GM12878 (cell line): Measurements from ENCODE around the gene PPT2. TPM values are rescaled to one million over a fixed set of nuclear protein-coding genes. Genes with fewer than 3 reads are reported as not detected.

Experiments
- ATAC-seq: fragments of 200-7000 bp; cut with Tn5 transposase; 3 replicates; pipeline ENCODE4 v1.9.1; 2020; ENCODE audit warnings: mild to moderate bottlenecking, moderate library complexity
- BruUV-seq: library from RNA; stranded (reverse); fragments of 400-500 nt; replicated peaks from 2 replicates; lab custom pipeline; 2021; lab: Mats Ljungman, UMichigan
- CTCF ChIA-PET: fragments of 300-600 bp; sonication (Branson Sonifier 250); formaldehyde crosslinking; extraction: SDS; loops from one replicate; lab custom pipeline; 2021; ENCODE audit warnings: inconsistent platforms; lab: Yijun Ruan, JAX
- POLR2A ChIA-PET: fragments of 350-600 bp; formaldehyde crosslinking; extraction: SDS; loops from one replicate; lab custom pipeline; 2021; ENCODE audit warnings: inconsistent platforms; lab: Charles Lee
- RAD21 ChIA-PET: fragments of 300-600 bp; sonication (Branson Sonifier 250); formaldehyde crosslinking; loops from one replicate; lab custom pipeline; 2023; ENCODE audit warnings: antibody characterized with exemption; ENCODE audit not compliant: unreplicated experiment; lab: Charles Lee
- SMC1A ChIA-PET: fragments of 300-600 bp; sonication (Branson Sonifier 250); formaldehyde crosslinking; loops from one replicate; lab custom pipeline; 2023; ENCODE audit not compliant: unreplicated experiment, uncharacterized antibody; lab: Charles Lee
- DNase-seq: peaks from one replicate; pipeline ENCODE4 v3.0.0-alpha.2; 2011; ENCODE audit warnings: low read depth, low spot score
- FAIRE-seq: peaks from 3 replicates; lab custom pipeline; 2011; peaks lifted over from hg19 to GRCh38; lab: Jason Lieb, UNC
- H2AFZ ChIP-seq: 2 replicates; pipeline ENCODE4 v1.6.0; 2011; ENCODE audit warnings: low read depth, low read length, control low read depth; ENCODE audit not compliant: control insufficient read depth
- H3K27ac ChIP-seq: 2 replicates; pipeline ENCODE4 v1.5.1; 2011; ENCODE audit warnings: control low read depth; ENCODE audit not compliant: control insufficient read depth, insufficient read depth
- H3K27me3 ChIP-seq, 2 experiments: replicated peaks in 1 of 2; 2 replicates each; pipeline versions ENCODE4 v1.6.0 to v1.6.1; 2011; ENCODE audit warnings: low read length in 1 of 2; ENCODE audit not compliant: control insufficient read depth in 2 of 2, insufficient read depth in 2 of 2
- H3K36me3 ChIP-seq, 2 experiments: 2 replicates each; pipeline ENCODE4 v1.5.1; 2011; ENCODE audit warnings: low read length in 1 of 2; ENCODE audit not compliant: control insufficient read depth in 2 of 2, insufficient read depth in 2 of 2
- H3K4me1 ChIP-seq: 2 replicates; pipeline ENCODE4 v1.6.1; 2011; ENCODE audit warnings: mild to moderate bottlenecking, low read length, moderate library complexity, mixed read lengths; ENCODE audit not compliant: control insufficient read depth, insufficient read depth
- H3K4me2 ChIP-seq: 2 replicates; pipeline ENCODE4 v1.6.0; 2011; ENCODE audit warnings: control low read depth; ENCODE audit not compliant: control insufficient read depth, insufficient read depth
- H3K4me3 ChIP-seq: fragments of 200-600 bp; sonication (generic); 2 replicates; pipeline ENCODE4 v1.5.1; 2016
- H3K79me2 ChIP-seq: 2 replicates; pipeline ENCODE4 v1.6.0; 2011; ENCODE audit warnings: low read length; ENCODE audit not compliant: control insufficient read depth, insufficient read depth
- H3K9ac ChIP-seq: 2 replicates; pipeline ENCODE4 v1.8.0; 2011; ENCODE audit warnings: low read length, control low read depth, mixed read lengths; ENCODE audit not compliant: control insufficient read depth, insufficient read depth
- H3K9me3 ChIP-seq: replicated peaks from 3 replicates; pipeline ENCODE4 v1.5.1; 2011; ENCODE audit warnings: mild to moderate bottlenecking, low read length; ENCODE audit not compliant: control insufficient read depth, insufficient read depth
- H4K20me1 ChIP-seq: 2 replicates; pipeline ENCODE4 v1.6.0; 2011; ENCODE audit not compliant: control insufficient read depth, insufficient read depth
- ATF7 ChIP-seq: fragments of 450-650 bp; IDR thresholded peaks from 2 replicates; pipeline ENCODE4 v1.6.1; 2016; ENCODE audit warnings: low read depth, mild to moderate bottlenecking
- CEBPZ ChIP-seq: fragments of 150-350 bp; IDR thresholded peaks from 2 replicates; pipeline ENCODE4 v1.6.1; 2016; ENCODE audit warnings: low read depth, low read length
- EED ChIP-seq: sonication (generic); IDR thresholded peaks from 2 replicates; pipeline ENCODE4 v1.6.1; 2016; ENCODE audit warnings: antibody characterized with exemption, low read depth
- FOS ChIP-seq: IDR thresholded peaks from 3 replicates; pipeline ENCODE4 v1.6.1; 2011; ENCODE audit warnings: borderline replicate concordance; ENCODE audit not compliant: insufficient read length; ENCODE audit errors: extremely low read depth
- HCFC1 ChIP-seq: fragments of 150-350 bp; IDR thresholded peaks from 2 replicates; pipeline ENCODE4 v1.6.1; 2014; ENCODE audit warnings: low read length
- IRF3 ChIP-seq: fragments of 450-650 bp; IDR thresholded peaks from 2 replicates; pipeline ENCODE4 v1.6.1; 2014; ENCODE audit warnings: mild to moderate bottlenecking
- NFXL1 ChIP-seq: fragments of 450-650 bp; IDR thresholded peaks from 2 replicates; pipeline ENCODE4 v1.6.1; 2017; ENCODE audit warnings: antibody characterized with exemption, mild to moderate bottlenecking, borderline replicate concordance
- NRF1 ChIP-seq: conservative IDR thresholded peaks from 2 replicates; pipeline ENCODE4 v1.6.1; 2011; ENCODE audit warnings: mild to moderate bottlenecking, low read depth, low read length, improper control_type of control experiment
- PML ChIP-seq: IDR thresholded peaks from 2 replicates; pipeline ENCODE4 v1.6.1; 2012; ENCODE audit warnings: low read length, inconsistent platforms
- SMAD1 ChIP-seq: fragments of 450-650 bp; IDR thresholded peaks from 2 replicates; pipeline ENCODE4 v1.6.1; 2018; ENCODE audit warnings: mild to moderate bottlenecking, low read depth; ENCODE audit not compliant: partially characterized antibody
- ZNF24 ChIP-seq: fragments of 450-650 bp; IDR thresholded peaks from 2 replicates; pipeline ENCODE4 v1.6.1; 2017; ENCODE audit warnings: antibody characterized with exemption, mild to moderate bottlenecking
- WGBS: methylation state at CpG from one replicate; pipeline ENCODE4 v1.1.6; 2016; ENCODE audit warnings: low lambda C conversion rate; ENCODE audit not compliant: insufficient replicate concordance, insufficient coverage; ENCODE audit errors: missing lambda C conversion rate; 5-methylcytosine and 5-hydroxymethylcytosine counted together
- in situ Hi-C: fragments of 300-500 bp; cut with MboI; formaldehyde crosslinking; loops from 9 replicates; pipeline ENCODE4 v1.14.3; 2018; ENCODE audit warnings: mixed read lengths
- intact Hi-C: fragments of 100-400 bp; cut with micrococcal nuclease; formaldehyde crosslinking; loops from one replicate; pipeline ENCODE4 v1.14.2; 2022; ENCODE audit not compliant: unreplicated experiment
- polyA plus RNA-seq, 11 experiments: library from polyadenylated mRNA; depleted of rRNA in 4 of 11; unstranded in 6 of 11; stranded (reverse) in 5 of 11; fragments of >200 nt; fragmentation: Nextera tagmentation in 4 of 11; fragmentation: Illumina TruSeq in 1 of 11; extraction: Ambion mirVana in 4 of 11; extraction: Trizol in 1 of 11; gene quantifications; 1 replicate in 1 of 11; 2 replicates in 10 of 11; pipeline versions ENCODE4 v1.2.1 to v1.2.3, GENCODE V29; 2011 to 2016; ENCODE audit warnings: inconsistent platforms in 2 of 11, missing spikeins in 2 of 11, low read depth in 1 of 11
- total RNA-seq, 4 experiments: library from RNA; depleted of rRNA in 3 of 4; stranded (reverse); fragments of >200 nt in 3 of 4; fragmentation: Illumina TruSeq in 1 of 4; extraction: Trizol in 1 of 4; gene quantifications; 2 replicates each; pipeline versions ENCODE4 v1.2.1 to v1.2.3, GENCODE V29; 2013 to 2021
- TF ChIP-seq, protein P1 (sequence below): fragments of 450-650 bp; conservative IDR thresholded peaks from 2 replicates; pipeline ENCODE4 v1.6.1; 2017; ENCODE audit warnings: mild to moderate bottlenecking, moderate library complexity
- TF ChIP-seq, protein P2 (sequence below): IDR thresholded peaks from 2 replicates; pipeline ENCODE4 v1.6.1; 2011; ENCODE audit warnings: borderline replicate concordance, low read depth, mild to moderate bottlenecking, moderate library complexity, mixed read lengths, low read length; ENCODE audit not compliant: insufficient read depth; ENCODE audit errors: extremely low read length
- TF ChIP-seq, protein P3 (sequence below): fragments of 450-650 bp; IDR thresholded peaks from 2 replicates; pipeline ENCODE4 v1.6.1; 2016; ENCODE audit warnings: mild to moderate bottlenecking

The PPT2 gene
- total and polyA plus RNA-seq, 10 of the 15 experiments (the other 5 are each of a cell fraction or from before 2014, with no cell fraction given): 1.3 to 25.5 (median 5.5) TPM

DNA sequence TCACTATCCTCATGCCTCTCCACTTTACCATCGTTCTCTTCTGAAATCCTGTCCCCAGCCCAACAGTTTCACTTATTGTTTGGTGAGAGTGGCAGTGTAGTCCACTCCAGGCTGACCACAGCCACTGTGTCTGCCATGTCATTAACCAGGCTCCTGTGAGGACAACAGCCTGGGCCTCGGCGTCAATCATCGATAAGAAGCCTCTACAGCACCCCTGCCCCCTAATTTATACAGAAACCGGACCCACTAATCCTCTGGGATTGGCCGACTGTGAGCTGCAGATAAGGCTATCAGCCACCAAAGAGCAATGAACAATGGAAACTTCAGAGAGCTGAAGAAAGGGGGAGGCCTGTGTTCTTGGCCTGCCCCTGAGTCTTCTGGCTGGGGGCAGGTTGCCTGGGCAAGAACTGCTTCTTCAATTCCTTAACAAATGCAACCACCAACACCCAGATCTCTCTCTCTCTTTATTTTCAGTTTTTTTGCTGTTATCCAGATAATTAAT, 13.9 kb downstream of the PPT2 start:
- no peaks in the 10 kb centered on the region for H3K27me3 ChIP-seq
- RAD21 ChIA-PET: no interaction called here
- POLR2A ChIA-PET: no interaction called here
- H3K9me3 ChIP-seq: no peaks in the 10 kb centered on the region
- intact Hi-C loops: no loop called here
- H2AFZ ChIP-seq: no peak overlapping the region
- in situ Hi-C loops: no loop called here
- H4K20me1 ChIP-seq: no peaks in the 10 kb centered on the region; the same call in 1 of the 2 replicates
- H3K9ac ChIP-seq: no peak overlapping the region
- SMC1A ChIA-PET: no interaction called here
- WGBS: 94% methylated on average over 6 of the region's 6 CpGs
- no peak overlapping the region for H3K4me3 ChIP-seq
- H3K27ac ChIP-seq: no peak overlapping the region
- H3K4me2 ChIP-seq: no peak overlapping the region
- H3K36me3 ChIP-seq: peaks cover 0 to 3% of the 10 kb centered on the region in 2 experiments; a peak in 1 of 4 replicates
- H3K79me2 ChIP-seq: no peaks in the 10 kb centered on the region
- CTCF ChIA-PET: no interaction called here
- H3K4me1 ChIP-seq: no peaks in the 10 kb centered on the region
- no TSS peak for BruUV-seq
- FAIRE-seq: no peak
- no peak for DNase-seq
- ATAC-seq: no peak
- TF ChIP-seq HCFC1 (no peak), NRF1 (no peak), PML (no peak), FOS (no peak), NFXL1 (no peak), ZNF24 (no peak), EED (no peak), SMAD1 (no peak), ATF7 (no peak), IRF3 (no peak), CEBPZ (no peak)
- TF ChIP-seq, protein P1, sequence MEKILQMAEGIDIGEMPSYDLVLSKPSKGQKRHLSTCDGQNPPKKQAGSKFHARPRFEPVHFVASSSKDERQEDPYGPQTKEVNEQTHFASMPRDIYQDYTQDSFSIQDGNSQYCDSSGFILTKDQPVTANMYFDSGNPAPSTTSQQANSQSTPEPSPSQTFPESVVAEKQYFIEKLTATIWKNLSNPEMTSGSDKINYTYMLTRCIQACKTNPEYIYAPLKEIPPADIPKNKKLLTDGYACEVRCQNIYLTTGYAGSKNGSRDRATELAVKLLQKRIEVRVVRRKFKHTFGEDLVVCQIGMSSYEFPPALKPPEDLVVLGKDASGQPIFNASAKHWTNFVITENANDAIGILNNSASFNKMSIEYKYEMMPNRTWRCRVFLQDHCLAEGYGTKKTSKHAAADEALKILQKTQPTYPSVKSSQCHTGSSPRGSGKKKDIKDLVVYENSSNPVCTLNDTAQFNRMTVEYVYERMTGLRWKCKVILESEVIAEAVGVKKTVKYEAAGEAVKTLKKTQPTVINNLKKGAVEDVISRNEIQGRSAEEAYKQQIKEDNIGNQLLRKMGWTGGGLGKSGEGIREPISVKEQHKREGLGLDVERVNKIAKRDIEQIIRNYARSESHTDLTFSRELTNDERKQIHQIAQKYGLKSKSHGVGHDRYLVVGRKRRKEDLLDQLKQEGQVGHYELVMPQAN: no peak
- TF ChIP-seq, protein P2, sequence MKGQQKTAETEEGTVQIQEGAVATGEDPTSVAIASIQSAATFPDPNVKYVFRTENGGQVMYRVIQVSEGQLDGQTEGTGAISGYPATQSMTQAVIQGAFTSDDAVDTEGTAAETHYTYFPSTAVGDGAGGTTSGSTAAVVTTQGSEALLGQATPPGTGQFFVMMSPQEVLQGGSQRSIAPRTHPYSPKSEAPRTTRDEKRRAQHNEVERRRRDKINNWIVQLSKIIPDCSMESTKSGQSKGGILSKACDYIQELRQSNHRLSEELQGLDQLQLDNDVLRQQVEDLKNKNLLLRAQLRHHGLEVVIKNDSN: no peak
- TF ChIP-seq, protein P3, sequence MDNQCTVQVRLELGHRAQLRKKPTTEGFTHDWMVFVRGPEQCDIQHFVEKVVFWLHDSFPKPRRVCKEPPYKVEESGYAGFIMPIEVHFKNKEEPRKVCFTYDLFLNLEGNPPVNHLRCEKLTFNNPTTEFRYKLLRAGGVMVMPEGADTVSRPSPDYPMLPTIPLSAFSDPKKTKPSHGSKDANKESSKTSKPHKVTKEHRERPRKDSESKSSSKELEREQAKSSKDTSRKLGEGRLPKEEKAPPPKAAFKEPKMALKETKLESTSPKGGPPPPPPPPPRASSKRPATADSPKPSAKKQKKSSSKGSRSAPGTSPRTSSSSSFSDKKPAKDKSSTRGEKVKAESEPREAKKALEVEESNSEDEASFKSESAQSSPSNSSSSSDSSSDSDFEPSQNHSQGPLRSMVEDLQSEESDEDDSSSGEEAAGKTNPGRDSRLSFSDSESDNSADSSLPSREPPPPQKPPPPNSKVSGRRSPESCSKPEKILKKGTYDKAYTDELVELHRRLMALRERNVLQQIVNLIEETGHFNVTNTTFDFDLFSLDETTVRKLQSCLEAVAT: no peak
